LNCaP clone FGC (cell line): ENCODE measurements around the gene OR10J4.

Experiments used
- DNase-seq: peaks from one replicate; pipeline ENCODE4 v3.0.0-alpha.2; 2011; ENCODE audit warnings: low read depth
- H3K4me3 ChIP-seq: 2 replicates; pipeline ENCODE4 v1.5.1; 2011; ENCODE audit warnings: mild to moderate bottlenecking, low read depth, low read length, control low read depth
- CTCF ChIP-seq: IDR thresholded peaks from 2 replicates; pipeline ENCODE4 v1.5.1; 2012; ENCODE audit warnings: mild to moderate bottlenecking; ENCODE audit not compliant: control insufficient read depth, insufficient read depth; ENCODE audit errors: extremely low read depth

OR10J4 gene

GRCh38 chr1:159474926-159475325, 42.9 kb downstream of the OR10J4 start:
- no peak overlapping the region for H3K4me3 ChIP-seq
- DNase-seq, result no peak
- no peak for TF ChIP-seq CTCF
